ENCODE measurements around the gene GOLGA6L26. TPM values are rescaled to one million over a fixed set of nuclear protein-coding genes. Genes with fewer than 3 reads are reported as not detected.
A peak's percentile ranks its signal among the peaks of the same experiment; 100 is the strongest.
"Not testable (repeated sequence)": the region's sequence is repeated elsewhere in the genome, so short reads cannot be mapped to it uniquely, and the experiment has no call there.

Gene GOLGA6L26
- total and polyA plus RNA-seq, 2 of the 8 experiments (the other 6 are each of a cell fraction or from before 2014, with no cell fraction given), result not detected

DNA sequence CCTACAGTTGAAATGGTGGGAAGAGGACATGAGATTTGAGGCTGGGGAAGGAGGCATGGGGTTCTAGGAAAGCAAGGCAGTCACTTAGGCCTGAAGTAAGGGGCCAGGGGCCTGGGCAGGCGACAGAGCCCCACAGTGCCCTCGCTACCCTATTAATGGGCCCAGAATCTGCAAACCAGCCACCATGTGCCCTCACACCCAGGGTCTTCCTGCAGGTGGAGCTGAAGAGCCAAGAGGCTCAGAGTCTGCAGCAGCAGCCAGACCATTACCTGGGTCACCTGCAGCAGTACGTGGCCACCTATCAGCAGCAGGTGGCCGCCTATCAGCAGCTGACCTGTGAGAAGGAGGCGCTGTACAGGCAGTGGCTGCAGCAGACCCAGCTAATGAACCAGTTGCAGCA is 28.6 kb upstream of the GOLGA6L26 start:
- H3K4me1 ChIP-seq (replicated peaks in 1 of 4; ENCODE audit: control insufficient read depth in 3 of 4, insufficient read depth in 4 of 4, low read length in 3 of 4); H3K9ac ChIP-seq (replicated peaks in 1 of 4; ENCODE audit: extremely low read depth in 1 of 4, low read depth in 3 of 4, low read length in 3 of 4); H4K8ac ChIP-seq (ENCODE audit: extremely low read depth, insufficient read depth, low read length); H3K4me2 ChIP-seq (ENCODE audit: insufficient read depth in 1 of 2, low read depth in 2 of 2, low read length in 2 of 2); H2BK5ac ChIP-seq (ENCODE audit: low read depth, low read length); H2BK15ac ChIP-seq (ENCODE audit: low read length); H3K27me3 ChIP-seq (replicated peaks in 1 of 4; ENCODE audit: control insufficient read depth in 3 of 4, extremely low read depth in 1 of 4, insufficient read depth in 3 of 4, low read length in 3 of 4); H2AFZ ChIP-seq (ENCODE audit: low read length); H2BK20ac ChIP-seq (ENCODE audit: low read length); POLR2A ChIA-PET (ENCODE audit: partially characterized antibody); H3K4ac ChIP-seq (replicated peaks; ENCODE audit: insufficient read length, low read depth, low read length); H4K91ac ChIP-seq (replicated peaks; ENCODE audit: insufficient read length, low read length); H2AK5ac ChIP-seq (ENCODE audit: low read depth, low read length); H3K14ac ChIP-seq (ENCODE audit: insufficient read length); H3K4me3 ChIP-seq (ENCODE audit: extremely low read depth in 1 of 4, insufficient read depth in 2 of 4, low read depth in 3 of 4, low read length in 4 of 4); H3K79me2 ChIP-seq (ENCODE audit: control insufficient read depth in 1 of 2, insufficient read depth in 2 of 2, low read length in 2 of 2); H3K79me1 ChIP-seq (ENCODE audit: low read depth, low read length); FAIRE-seq; H3K23ac ChIP-seq (ENCODE audit: insufficient read length); H4K20me1 ChIP-seq (replicated peaks in 1 of 2; ENCODE audit: control insufficient read depth in 1 of 2, insufficient read depth in 2 of 2, low read length in 2 of 2); H3K27ac ChIP-seq (ENCODE audit: low read depth, low read length); H3K18ac ChIP-seq (ENCODE audit: extremely low read depth, low read length); CTCF ChIA-PET (ENCODE audit: partially characterized antibody); H4K5ac ChIP-seq (ENCODE audit: insufficient read length, low read depth, low read length); H3K56ac ChIP-seq (replicated peaks; ENCODE audit: insufficient read length, low read depth, low read length); H3K36me3 ChIP-seq (ENCODE audit: control insufficient read depth in 2 of 4, insufficient read depth in 4 of 4, low read length in 3 of 4); H3K23me2 ChIP-seq (ENCODE audit: low read depth, low read length); H2BK120ac ChIP-seq (replicated peaks; ENCODE audit: low read depth, low read length); H3K9me3 ChIP-seq (ENCODE audit: insufficient read depth in 2 of 2, low read depth in 1 of 2, low read length in 1 of 2); H2BK12ac ChIP-seq (ENCODE audit: low read depth, low read length): not testable (repeated sequence)
- TF ChIP-seq RAD21 (IDR thresholded peaks at IDR 0.05 in 1 of 2, conservative IDR thresholded peaks at IDR 0.05 in 1 of 2; ENCODE audit: low read depth in 2 of 2, low read length in 2 of 2), result peak in 1 of 2 experiments; percentile 5; a peak in 1 of 4 replicates
- TF ChIP-seq, protein P1, sequence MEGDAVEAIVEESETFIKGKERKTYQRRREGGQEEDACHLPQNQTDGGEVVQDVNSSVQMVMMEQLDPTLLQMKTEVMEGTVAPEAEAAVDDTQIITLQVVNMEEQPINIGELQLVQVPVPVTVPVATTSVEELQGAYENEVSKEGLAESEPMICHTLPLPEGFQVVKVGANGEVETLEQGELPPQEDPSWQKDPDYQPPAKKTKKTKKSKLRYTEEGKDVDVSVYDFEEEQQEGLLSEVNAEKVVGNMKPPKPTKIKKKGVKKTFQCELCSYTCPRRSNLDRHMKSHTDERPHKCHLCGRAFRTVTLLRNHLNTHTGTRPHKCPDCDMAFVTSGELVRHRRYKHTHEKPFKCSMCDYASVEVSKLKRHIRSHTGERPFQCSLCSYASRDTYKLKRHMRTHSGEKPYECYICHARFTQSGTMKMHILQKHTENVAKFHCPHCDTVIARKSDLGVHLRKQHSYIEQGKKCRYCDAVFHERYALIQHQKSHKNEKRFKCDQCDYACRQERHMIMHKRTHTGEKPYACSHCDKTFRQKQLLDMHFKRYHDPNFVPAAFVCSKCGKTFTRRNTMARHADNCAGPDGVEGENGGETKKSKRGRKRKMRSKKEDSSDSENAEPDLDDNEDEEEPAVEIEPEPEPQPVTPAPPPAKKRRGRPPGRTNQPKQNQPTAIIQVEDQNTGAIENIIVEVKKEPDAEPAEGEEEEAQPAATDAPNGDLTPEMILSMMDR (IDR thresholded peaks at IDR 0.05; ENCODE audit: control extremely low read depth in 1 of 3, insufficient read depth in 1 of 3, low read depth in 1 of 3, low read length in 3 of 3), result peak in 1 of 3 experiments; percentile 5; a peak in 2 of 4 replicates
- peak in 1 of 2 experiments; percentile 57 for DNase-seq (ENCODE audit: low read depth in 1 of 2, low spot score in 2 of 2)
- 67% methylated on average over 1 of the region's 5 CpGs; no CpG with 5 or more reads in 1 of the 2 experiments for WGBS, 2 experiments (ENCODE audit: extremely low coverage in 1 of 2, insufficient coverage in 1 of 2, insufficient read length in 1 of 2, insufficient replicate concordance in 2 of 2, low coverage in 1 of 2, low lambda C conversion rate in 2 of 2, missing lambda C conversion rate in 1 of 2)
